Liver (tissue), 9 donors: ENCODE data around the gene FCGBP. TPM values are rescaled to one million over a fixed set of nuclear protein-coding genes. Genes with fewer than 3 reads are reported as not detected.

ENCODE experiments used
- DNase-seq: peaks from one replicate; pipeline ENCODE4 v3.0.0-alpha.2; 2017; ENCODE audit warnings: low spot score
- H3K27ac ChIP-seq, 2 donors: one replicate each; pipeline ENCODE4 v1.7.0; 2013; ENCODE audit warnings: inconsistent platforms in 2 of 2, low read length in 2 of 2, control low read depth in 1 of 2, low read depth in 1 of 2, mild to moderate bottlenecking in 1 of 2
- H3K27me3 ChIP-seq, 4 donors: one replicate each; pipeline versions ENCODE4 v1.6.1 to v1.7.0; 2013; ENCODE audit warnings: low read length in 3 of 4, inconsistent platforms in 1 of 4, mild to moderate bottlenecking in 1 of 4, moderate library complexity in 1 of 4; ENCODE audit not compliant: control insufficient read depth in 4 of 4, insufficient read depth in 4 of 4
- H3K36me3 ChIP-seq, 4 donors: one replicate each; pipeline versions ENCODE4 v1.6.1 to v1.7.0; 2013; ENCODE audit warnings: low read length in 3 of 4, mild to moderate bottlenecking in 3 of 4, low read depth in 1 of 4, moderate library complexity in 1 of 4; ENCODE audit not compliant: control insufficient read depth in 4 of 4, insufficient read depth in 3 of 4
- H3K4me1 ChIP-seq, 4 donors: one replicate each; pipeline versions ENCODE4 v1.6.1 to v1.7.0; 2013; ENCODE audit warnings: low read length in 3 of 4, mild to moderate bottlenecking in 3 of 4, moderate library complexity in 1 of 4; ENCODE audit not compliant: control insufficient read depth in 4 of 4, insufficient read depth in 4 of 4
- H3K4me3 ChIP-seq, 3 donors: one replicate each; pipeline versions ENCODE4 v1.6.1 to v1.7.0; 2013; ENCODE audit warnings: low read length in 3 of 3, control low read depth in 1 of 3, low read depth in 1 of 3, mild to moderate bottlenecking in 1 of 3
- H3K9ac ChIP-seq, 2 donors: one replicate each; pipeline ENCODE4 v1.7.0; 2013; ENCODE audit warnings: low read length in 2 of 2, mild to moderate bottlenecking in 2 of 2, moderate library complexity in 2 of 2, control low read depth in 1 of 2, low read depth in 1 of 2
- H3K9me3 ChIP-seq, 4 donors: one replicate each; pipeline versions ENCODE4 v1.6.1 to v1.7.0; 2013; ENCODE audit warnings: low read length in 3 of 4; ENCODE audit not compliant: control insufficient read depth in 4 of 4
- EGR1 ChIP-seq, 2 donors: IDR thresholded peaks; 2 replicates each; pipeline ENCODE4 v1.6.1; 2016 to 2018; ENCODE audit warnings: antibody characterized with exemption in 2 of 2, low read depth in 2 of 2
- FOXA2 ChIP-seq: IDR thresholded peaks from 2 replicates; pipeline ENCODE4 v1.6.1; 2016; ENCODE audit warnings: antibody characterized with exemption
- GABPA ChIP-seq, 2 donors: IDR thresholded peaks in 1 of 2; conservative IDR thresholded peaks in 1 of 2; 2 replicates each; pipeline ENCODE4 v1.6.1; 2016; ENCODE audit warnings: antibody characterized with exemption in 2 of 2, mild to moderate bottlenecking in 1 of 2, moderate library complexity in 1 of 2
- HNF4A ChIP-seq, 2 donors: conservative IDR thresholded peaks; 2 replicates each; pipeline ENCODE4 v1.6.1; 2016; ENCODE audit warnings: antibody characterized with exemption in 2 of 2, mild to moderate bottlenecking in 2 of 2
- HNF4G ChIP-seq: IDR thresholded peaks from 2 replicates; pipeline ENCODE4 v1.6.1; 2016; ENCODE audit warnings: antibody characterized with exemption
- NR2F2 ChIP-seq: IDR thresholded peaks from 2 replicates; pipeline ENCODE4 v1.6.1; 2016; ENCODE audit warnings: antibody characterized with exemption
- RAD21 ChIP-seq, 2 donors: IDR thresholded peaks; 2 replicates each; pipeline ENCODE4 v1.6.1; 2016; ENCODE audit warnings: antibody characterized with exemption in 2 of 2, mild to moderate bottlenecking in 2 of 2
- RXRA ChIP-seq, 2 donors: IDR thresholded peaks; 2 replicates each; pipeline ENCODE4 v1.6.1; 2017 to 2018; ENCODE audit warnings: antibody characterized with exemption in 2 of 2, mild to moderate bottlenecking in 1 of 2
- SP1 ChIP-seq: IDR thresholded peaks from 2 replicates; pipeline ENCODE4 v1.6.1; 2018; ENCODE audit warnings: antibody characterized with exemption, mild to moderate bottlenecking
- TAF1 ChIP-seq: conservative IDR thresholded peaks from 2 replicates; pipeline ENCODE4 v1.6.1; 2016; ENCODE audit warnings: antibody characterized with exemption, mild to moderate bottlenecking
- ZBTB33 ChIP-seq: IDR thresholded peaks from 2 replicates; pipeline ENCODE4 v1.6.1; 2016; ENCODE audit warnings: antibody characterized with exemption
- WGBS: extraction: QIAGEN DNeasy Blood & Tissue Kit; methylation state at CpG from one replicate; pipeline ENCODE4 v1.1.7; 2013; 5-methylcytosine and 5-hydroxymethylcytosine counted together
- polyA plus RNA-seq, 2 donors: library from polyadenylated mRNA; stranded (reverse) in 1 of 2; unstranded in 1 of 2; fragments of 200-250 nt in 1 of 2; fragments of >200 nt in 1 of 2; fragmentation: Nextera tagmentation in 1 of 2; extraction: Ambion mirVana in 1 of 2; gene quantifications; one replicate each; pipeline versions ENCODE4 v1.2.1 to v1.2.3, GENCODE V29; 2013 to 2015
- total RNA-seq, 2 donors: library from RNA; depleted of rRNA; stranded (reverse); fragments of >200 nt; gene quantifications; one replicate each; pipeline ENCODE4 v1.2.3, GENCODE V29; 2014
- TF ChIP-seq, protein P1 (sequence below): IDR thresholded peaks from 2 replicates; pipeline ENCODE4 v1.6.1; 2016; ENCODE audit warnings: antibody characterized with exemption, mild to moderate bottlenecking
- TF ChIP-seq, protein P2 (sequence below): fragments of 150-350 bp; IDR thresholded peaks from 2 replicates; pipeline ENCODE4 v1.5.1; 2017; ENCODE audit warnings: improper control_type of control experiment, low read depth, low read length; ENCODE audit not compliant: missing input control
- donor health status: healthy.
- donor health status: healthy.
- donor health status: healthy.
- donor health status: healthy.
- donor health status: healthy.

The FCGBP gene
- total and polyA plus RNA-seq, 4 donors = 0.08 to 32.9 (median 0.95) TPM

- DNase-seq = no peak
- TF ChIP-seq NR2F2 = no peak
- no peak for TF ChIP-seq EGR1 (IDR thresholded peaks at IDR 0.05; ENCODE audit: low read depth in 2 of 2)
- no peak for TF ChIP-seq RXRA (IDR thresholded peaks at IDR 0.05)
- TF ChIP-seq HNF4G = no peak
- no peak for TF ChIP-seq FOXA2
- TF ChIP-seq, protein P1, sequence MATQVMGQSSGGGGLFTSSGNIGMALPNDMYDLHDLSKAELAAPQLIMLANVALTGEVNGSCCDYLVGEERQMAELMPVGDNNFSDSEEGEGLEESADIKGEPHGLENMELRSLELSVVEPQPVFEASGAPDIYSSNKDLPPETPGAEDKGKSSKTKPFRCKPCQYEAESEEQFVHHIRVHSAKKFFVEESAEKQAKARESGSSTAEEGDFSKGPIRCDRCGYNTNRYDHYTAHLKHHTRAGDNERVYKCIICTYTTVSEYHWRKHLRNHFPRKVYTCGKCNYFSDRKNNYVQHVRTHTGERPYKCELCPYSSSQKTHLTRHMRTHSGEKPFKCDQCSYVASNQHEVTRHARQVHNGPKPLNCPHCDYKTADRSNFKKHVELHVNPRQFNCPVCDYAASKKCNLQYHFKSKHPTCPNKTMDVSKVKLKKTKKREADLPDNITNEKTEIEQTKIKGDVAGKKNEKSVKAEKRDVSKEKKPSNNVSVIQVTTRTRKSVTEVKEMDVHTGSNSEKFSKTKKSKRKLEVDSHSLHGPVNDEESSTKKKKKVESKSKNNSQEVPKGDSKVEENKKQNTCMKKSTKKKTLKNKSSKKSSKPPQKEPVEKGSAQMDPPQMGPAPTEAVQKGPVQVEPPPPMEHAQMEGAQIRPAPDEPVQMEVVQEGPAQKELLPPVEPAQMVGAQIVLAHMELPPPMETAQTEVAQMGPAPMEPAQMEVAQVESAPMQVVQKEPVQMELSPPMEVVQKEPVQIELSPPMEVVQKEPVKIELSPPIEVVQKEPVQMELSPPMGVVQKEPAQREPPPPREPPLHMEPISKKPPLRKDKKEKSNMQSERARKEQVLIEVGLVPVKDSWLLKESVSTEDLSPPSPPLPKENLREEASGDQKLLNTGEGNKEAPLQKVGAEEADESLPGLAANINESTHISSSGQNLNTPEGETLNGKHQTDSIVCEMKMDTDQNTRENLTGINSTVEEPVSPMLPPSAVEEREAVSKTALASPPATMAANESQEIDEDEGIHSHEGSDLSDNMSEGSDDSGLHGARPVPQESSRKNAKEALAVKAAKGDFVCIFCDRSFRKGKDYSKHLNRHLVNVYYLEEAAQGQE = no peak
- TF ChIP-seq, protein P2, sequence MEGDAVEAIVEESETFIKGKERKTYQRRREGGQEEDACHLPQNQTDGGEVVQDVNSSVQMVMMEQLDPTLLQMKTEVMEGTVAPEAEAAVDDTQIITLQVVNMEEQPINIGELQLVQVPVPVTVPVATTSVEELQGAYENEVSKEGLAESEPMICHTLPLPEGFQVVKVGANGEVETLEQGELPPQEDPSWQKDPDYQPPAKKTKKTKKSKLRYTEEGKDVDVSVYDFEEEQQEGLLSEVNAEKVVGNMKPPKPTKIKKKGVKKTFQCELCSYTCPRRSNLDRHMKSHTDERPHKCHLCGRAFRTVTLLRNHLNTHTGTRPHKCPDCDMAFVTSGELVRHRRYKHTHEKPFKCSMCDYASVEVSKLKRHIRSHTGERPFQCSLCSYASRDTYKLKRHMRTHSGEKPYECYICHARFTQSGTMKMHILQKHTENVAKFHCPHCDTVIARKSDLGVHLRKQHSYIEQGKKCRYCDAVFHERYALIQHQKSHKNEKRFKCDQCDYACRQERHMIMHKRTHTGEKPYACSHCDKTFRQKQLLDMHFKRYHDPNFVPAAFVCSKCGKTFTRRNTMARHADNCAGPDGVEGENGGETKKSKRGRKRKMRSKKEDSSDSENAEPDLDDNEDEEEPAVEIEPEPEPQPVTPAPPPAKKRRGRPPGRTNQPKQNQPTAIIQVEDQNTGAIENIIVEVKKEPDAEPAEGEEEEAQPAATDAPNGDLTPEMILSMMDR = no peak
- TF ChIP-seq HNF4A (conservative IDR thresholded peaks at IDR 0.05) = no peak
- TF ChIP-seq TAF1 = no peak
- no peak for TF ChIP-seq ZBTB33
- no peaks in the 10 kb centered on the region for H3K9me3 ChIP-seq
- no peak overlapping the region for H3K27ac ChIP-seq
- no peaks in the 10 kb centered on the region for H3K27me3 ChIP-seq
- H3K4me1 ChIP-seq = peaks cover 0 to 8% (median 6%) of the 10 kb centered on the region in 4 donors
- H3K36me3 ChIP-seq = no peaks in the 10 kb centered on the region
- no peak overlapping the region for H3K4me3 ChIP-seq
- H3K9ac ChIP-seq = no peak overlapping the region
- WGBS = 69% methylated on average over 4 of the region's 4 CpGs
Measured at GRCh38 chr19:39946532-39946931, 12.1 kb upstream of the FCGBP start.

DNA sequence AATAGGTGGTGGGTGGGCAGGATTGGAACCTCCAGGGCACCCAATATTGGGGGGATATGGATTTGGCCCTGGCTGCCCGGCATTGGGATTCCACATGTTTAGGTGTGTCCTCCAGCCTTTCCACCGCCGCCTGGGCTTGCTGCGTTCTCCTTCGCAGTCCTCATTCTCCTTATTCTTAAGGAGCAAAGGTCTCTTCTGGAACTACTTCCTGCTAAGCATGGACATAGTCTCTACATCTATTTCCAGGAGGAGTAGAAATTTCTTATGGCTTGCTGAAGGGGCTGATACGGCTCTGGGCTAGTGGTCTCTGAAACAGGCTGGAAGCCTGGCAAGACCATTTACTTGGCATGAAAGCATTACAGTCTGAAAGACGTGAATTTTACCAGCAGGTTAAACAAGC is 9.2 kb upstream of the FCGBP start:
- H3K9me3 ChIP-seq = peaks cover 0 to 2% (median under 1%) of the 10 kb centered on the region in 4 donors
- no peak for TF ChIP-seq RXRA (IDR thresholded peaks at IDR 0.05)
- no peak for TF ChIP-seq GABPA (IDR thresholded peaks at IDR 0.05 in 1 of 2, conservative IDR thresholded peaks at IDR 0.05 in 1 of 2)
- TF ChIP-seq ZBTB33 = no peak
- no peak for TF ChIP-seq NR2F2
- no peak for TF ChIP-seq HNF4A (conservative IDR thresholded peaks at IDR 0.05)
- TF ChIP-seq FOXA2 = no peak
- TF ChIP-seq EGR1 (IDR thresholded peaks at IDR 0.05; ENCODE audit: low read depth in 2 of 2) = no peak
- TF ChIP-seq SP1 = no peak
- TF ChIP-seq RAD21 (IDR thresholded peaks at IDR 0.05) = no peak
- no peak for DNase-seq
- no peak overlapping the region for H3K27ac ChIP-seq
- no peak overlapping the region for H3K4me3 ChIP-seq
- no peaks in the 10 kb centered on the region for H3K27me3 ChIP-seq
- WGBS = 74% methylated on average over 7 of the region's 7 CpGs
- H3K9ac ChIP-seq = no peak overlapping the region
- H3K36me3 ChIP-seq = no peaks in the 10 kb centered on the region
- peaks cover 0 to 8% (median 6%) of the 10 kb centered on the region in 4 donors for H3K4me1 ChIP-seq
